Stomach (tissue), 9 donors: Measurements from ENCODE around the gene CDH8. TPM values are rescaled to one million over a fixed set of nuclear protein-coding genes. Genes with fewer than 3 reads are reported as not detected.

ENCODE experiments used
- DNase-seq, 2 donors: peaks; one replicate each; pipeline versions ENCODE4 v3.0.0 to v3.0.0-alpha.2; 2013 to 2019
- H3K27ac ChIP-seq, 5 donors: fragments of 200-600 bp in 4 of 5; sonication (generic) in 4 of 5; one replicate each; pipeline ENCODE4 v1.5.1; 2013 to 2019; ENCODE audit warnings: mild to moderate bottlenecking in 1 of 5, moderate library complexity in 1 of 5
- H3K27me3 ChIP-seq, 3 donors: fragments of 200-600 bp; sonication (generic); one replicate each; pipeline ENCODE4 v1.5.1; 2017 to 2019; ENCODE audit warnings: mixed run types in 1 of 3
- H3K36me3 ChIP-seq, 4 donors: fragments of 200-600 bp; sonication (generic); 1 replicate in 3 of 4; 2 replicates in 1 of 4; pipeline ENCODE4 v1.5.1; 2016 to 2019
- H3K4me1 ChIP-seq, 4 donors: fragments of 200-600 bp; sonication (generic); one replicate each; pipeline ENCODE4 v1.5.1; 2016 to 2019
- H3K4me3 ChIP-seq, 4 donors: fragments of 200-600 bp; sonication (generic) in 3 of 4; one replicate each; pipeline ENCODE4 v1.5.1; 2016 to 2019; ENCODE audit warnings: mild to moderate bottlenecking in 1 of 4
- H3K9me3 ChIP-seq, 4 donors: fragments of 200-600 bp; sonication (generic); one replicate each; pipeline ENCODE4 v1.5.1; 2016 to 2019
- CTCF ChIP-seq, 7 experiments: fragments of 450-650 bp in 4 of 7; fragments of 200-600 bp in 3 of 7; sonication (generic) in 3 of 7; IDR thresholded peaks; one replicate each; pipeline ENCODE4 v1.5.1; 2016 to 2019; ENCODE audit warnings: antibody characterized with exemption in 7 of 7, control low read depth in 2 of 7, mild to moderate bottlenecking in 1 of 7
- EP300 ChIP-seq: sonication (generic); formaldehyde crosslinking; IDR thresholded peaks from one replicate; pipeline ENCODE4 v1.6.1; 2017; ENCODE audit warnings: antibody characterized with exemption
- POLR2A ChIP-seq, 4 donors: fragments of 450-650 bp; IDR thresholded peaks; one replicate each; pipeline ENCODE4 v1.6.1; 2016; ENCODE audit warnings: antibody characterized with exemption in 4 of 4, control low read depth in 2 of 4, mild to moderate bottlenecking in 1 of 4, moderate library complexity in 1 of 4
- POLR2AphosphoS5 ChIP-seq, 3 donors: sonication (generic); formaldehyde crosslinking; IDR thresholded peaks; one replicate each; pipeline ENCODE4 v1.6.1; 2016; ENCODE audit warnings: antibody characterized with exemption in 3 of 3
- WGBS, 5 donors: extraction: QIAGEN DNeasy Blood & Tissue Kit in 3 of 5; methylation state at CpG; one replicate each; pipeline versions ENCODE4 v1.1.5 to v1.1.7; 2013 to 2018; 5-methylcytosine and 5-hydroxymethylcytosine counted together
- intact Hi-C: fragments of 100-400 bp; cut with DNase I; formaldehyde crosslinking; loops from one replicate; pipeline ENCODE4 v1.15.1; 2023; ENCODE audit warnings: low total_unique reads
- polyA plus RNA-seq, 3 donors: library from polyadenylated mRNA; stranded (reverse); fragments of 200-250 nt; gene quantifications; one replicate each; pipeline ENCODE4 v1.2.3, GENCODE V29; 2013
- total RNA-seq, 5 donors: library from RNA; depleted of rRNA; stranded (reverse); fragments of >200 nt; gene quantifications; one replicate each; pipeline versions ENCODE4 v1.1.0 to v1.2.3, GENCODE V29; 2014 to 2016
- donor health status: healthy with polysubstance abuse.
- donor health status: Bipolar disorder and iron deficiency.
- donor health status: healthy.

Gene CDH8
- total and polyA plus RNA-seq, 8 donors = 0.13 to 6.4 TPM; not detected in 6

DNA sequence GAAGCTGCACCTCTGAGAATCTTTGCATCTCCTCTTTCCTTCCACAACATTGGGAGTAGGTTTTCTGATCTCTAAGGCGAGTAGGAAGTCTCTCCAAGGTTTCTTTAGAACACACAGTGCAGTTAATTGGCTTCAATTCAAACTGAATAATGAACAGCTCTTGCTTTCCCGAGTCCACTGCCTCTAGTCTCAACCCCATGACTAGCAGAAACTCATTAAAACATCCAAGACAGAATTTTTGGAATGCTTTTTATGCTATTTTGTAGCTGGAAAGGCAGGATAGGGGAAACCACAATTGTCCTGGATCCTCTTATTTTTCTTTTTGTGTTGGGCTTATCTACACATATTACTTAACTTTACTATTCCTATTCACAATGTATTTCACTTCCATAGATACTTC is 206.6 kb downstream of the CDH8 start:
- H3K4me1 ChIP-seq = no peaks in the 10 kb centered on the region
- H3K27me3 ChIP-seq = no peaks in the 10 kb centered on the region
- no peaks in the 10 kb centered on the region for H3K36me3 ChIP-seq
- intact Hi-C loops = no loop called here
- 18 to 26% (median 21%) methylated on average over 2 of the region's 2 CpGs for WGBS, 5 donors
- no peak overlapping the region for H3K4me3 ChIP-seq
- H3K9me3 ChIP-seq = no peaks in the 10 kb centered on the region
- H3K27ac ChIP-seq = no peak overlapping the region
- TF ChIP-seq POLR2AphosphoS5 (IDR thresholded peaks at IDR 0.05) = no peak
- TF ChIP-seq EP300 = no peak
- no peak for TF ChIP-seq POLR2A (IDR thresholded peaks at IDR 0.05)
- no peak for TF ChIP-seq CTCF (IDR thresholded peaks at IDR 0.05)
- DNase-seq = no peak

GRCh38 chr16:61823326-61823725 is 212.9 kb downstream of the CDH8 start:
- DNase-seq = no peak
- Histone ChIP-seq H3K4me1 (no peaks in the 10 kb centered on the region), H3K36me3 (no peaks in the 10 kb centered on the region), H3K27ac (no peak overlapping the region), H3K27me3 (no peaks in the 10 kb centered on the region), H3K9me3 (no peaks in the 10 kb centered on the region), H3K4me3 (no peak overlapping the region)
- TF ChIP-seq EP300 (no peak), POLR2AphosphoS5 (IDR thresholded peaks at IDR 0.05) (no peak), POLR2A (IDR thresholded peaks at IDR 0.05) (no peak), CTCF (IDR thresholded peaks at IDR 0.05) (no peak)
- WGBS, 5 donors = 74 to 96% (median 86%) methylated on average over 1 of the region's 1 CpG
- intact Hi-C loops = no loop called here

- Histone ChIP-seq H3K4me3 (no peak overlapping the region), H3K36me3 (no peaks in the 10 kb centered on the region), H3K27me3 (no peaks in the 10 kb centered on the region), H3K4me1 (no peaks in the 10 kb centered on the region), H3K27ac (no peak overlapping the region), H3K9me3 (no peaks in the 10 kb centered on the region)
- intact Hi-C loops = no loop called here
- DNase-seq = no peak
- 80 to 92% (median 87%) methylated on average over 2 of the region's 2 CpGs for whole genome bisulfite sequencing, 5 donors
- TF ChIP-seq EP300 = no peak
- no peak for TF ChIP-seq POLR2A (IDR thresholded peaks at IDR 0.05)
- no peak for TF ChIP-seq CTCF (IDR thresholded peaks at IDR 0.05)
- TF ChIP-seq POLR2AphosphoS5 (IDR thresholded peaks at IDR 0.05) = no peak
Observed at GRCh38 chr16:61820820-61821219, 215.4 kb downstream of the CDH8 start.

DNA sequence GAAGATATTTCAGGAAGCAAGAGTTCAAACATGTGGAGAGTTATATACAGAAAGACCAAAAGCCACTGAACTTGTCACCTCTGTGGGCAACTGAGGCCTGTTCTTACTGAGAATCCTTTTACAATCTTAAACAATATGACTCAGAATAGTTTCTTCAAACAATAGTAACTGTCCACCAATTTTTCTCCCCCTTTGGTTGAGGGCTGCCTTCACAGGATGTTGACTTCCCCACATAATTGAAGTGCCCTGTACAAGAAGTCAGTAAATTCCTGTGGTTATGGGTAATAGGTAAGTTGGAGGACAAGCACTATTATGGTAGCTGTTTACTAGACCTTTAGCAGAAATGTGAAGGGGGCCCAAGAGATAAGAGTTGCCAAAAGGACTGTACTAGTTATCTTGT is 215.8 kb downstream of the CDH8 start:
- no peak for DNase-seq
- H3K36me3 ChIP-seq = no peaks in the 10 kb centered on the region
- H3K4me3 ChIP-seq = no peak overlapping the region
- no peaks in the 10 kb centered on the region for H3K27me3 ChIP-seq
- no peaks in the 10 kb centered on the region for H3K9me3 ChIP-seq
- no peak for TF ChIP-seq CTCF (IDR thresholded peaks at IDR 0.05)
- no peak for TF ChIP-seq POLR2A (IDR thresholded peaks at IDR 0.05)
- no peak for TF ChIP-seq EP300
- TF ChIP-seq POLR2AphosphoS5 (IDR thresholded peaks at IDR 0.05) = no peak
- H3K27ac ChIP-seq = no peak overlapping the region
- no peaks in the 10 kb centered on the region for H3K4me1 ChIP-seq
- intact Hi-C loops = no loop called here
